Testis (tissue), 3 donors: ENCODE measurements around the gene TRIM27. TPM values are rescaled to one million over a fixed set of nuclear protein-coding genes. Genes with fewer than 3 reads are reported as not detected.

Experiments
- DNase-seq: peaks from one replicate; pipeline ENCODE4 v3.0.0-alpha.2; 2019
- H3K27ac ChIP-seq, 2 donors: fragments of 200-600 bp; sonication (generic); one replicate each; pipeline ENCODE4 v1.5.1; 2019
- H3K27me3 ChIP-seq: fragments of 200-600 bp; sonication (generic); one replicate; pipeline ENCODE4 v1.5.1; 2019
- H3K36me3 ChIP-seq: fragments of 200-600 bp; sonication (generic); one replicate; pipeline ENCODE4 v1.5.1; 2017; ENCODE audit warnings: low read depth; ENCODE audit errors: missing control alignments
- H3K4me1 ChIP-seq: fragments of 200-600 bp; sonication (generic); one replicate; pipeline ENCODE4 v1.5.1; 2019
- H3K4me3 ChIP-seq, 2 donors: fragments of 200-600 bp; sonication (generic); one replicate each; pipeline ENCODE4 v1.5.1; 2017 to 2019
- H3K9me3 ChIP-seq: fragments of 200-600 bp; sonication (generic); one replicate; pipeline ENCODE4 v1.5.1; 2017
- CTCF ChIP-seq, 3 experiments: fragments of 450-650 bp in 2 of 3; fragments of 200-600 bp in 1 of 3; sonication (generic) in 1 of 3; IDR thresholded peaks; one replicate each; pipeline ENCODE4 v1.5.1; 2016 to 2019; ENCODE audit warnings: antibody characterized with exemption in 3 of 3, mild to moderate bottlenecking in 2 of 3, moderate library complexity in 1 of 3
- POLR2A ChIP-seq: fragments of 450-650 bp; IDR thresholded peaks from one replicate; pipeline ENCODE4 v1.6.1; 2017; ENCODE audit warnings: antibody characterized with exemption, mild to moderate bottlenecking, moderate library complexity
- WGBS, 2 donors: methylation state at CpG; one replicate each; pipeline ENCODE4 v1.1.5; 2018; 5-methylcytosine and 5-hydroxymethylcytosine counted together
- intact Hi-C: fragments of 100-400 bp; cut with DNase I; formaldehyde crosslinking; loops from one replicate; pipeline ENCODE4 v1.15.1; 2023; ENCODE audit warnings: low total_unique reads
- polyA plus RNA-seq: library from polyadenylated mRNA; stranded (reverse); fragments of 350-450 nt; fragmentation: Illumina TruSeq; extraction: RNeasy Lipid Tissue Mini Kit (QIAGEN cat#74804); gene quantifications from one replicate; pipeline ENCODE4 v1.2.3, GENCODE V29; 2014; ENCODE audit warnings: low read depth, low replicate concordance; ENCODE audit not compliant: insufficient read depth
- total RNA-seq, 2 donors: library from RNA; depleted of rRNA; stranded (reverse); fragments of >200 nt; gene quantifications; one replicate each; pipeline ENCODE4 v1.2.3, GENCODE V29; 2016

TRIM27 gene
- total and polyA plus RNA-seq, 3 donors from 2014 or later, result 29.8 to 81.2 (median 61.4) TPM

GRCh38 chr6:28863604-28864325 lies 60.0 kb downstream of the TRIM27 start:
- Histone ChIP-seq H3K4me1 (peaks cover 3% of the 10 kb centered on the region), H3K36me3 (no peaks in the 10 kb centered on the region), H3K27ac (peak overlapping the region; percentile 71 to 79), H3K9me3 (no peaks in the 10 kb centered on the region), H3K27me3 (no peaks in the 10 kb centered on the region), H3K4me3 (peak overlapping the region; percentile 73 to 83)
- peak; percentile 83 for DNase-seq
- 0 to 1% methylated on average over 19 to 47 of the region's 47 CpGs for WGBS, 2 donors
- no peak for TF ChIP-seq CTCF (IDR thresholded peaks at IDR 0.05)
- TF ChIP-seq POLR2A, result no peak
- intact Hi-C loops, result no loop called here

GRCh38 chr6:28862077-28862476 lies 61.7 kb downstream of the TRIM27 start:
- Histone ChIP-seq H3K4me3 (peak overlapping the region in 1 of 2 donors; percentile 21), H3K27me3 (no peaks in the 10 kb centered on the region), H3K4me1 (peaks cover 1% of the 10 kb centered on the region), H3K36me3 (no peaks in the 10 kb centered on the region), H3K9me3 (no peaks in the 10 kb centered on the region), H3K27ac (no peak overlapping the region)
- DNase-seq, result no peak
- intact Hi-C loops, result no loop called here
- 50 to 64% methylated on average over 10 of the region's 10 CpGs for WGBS, 2 donors
- no peak for TF ChIP-seq CTCF (IDR thresholded peaks at IDR 0.05)
- no peak for TF ChIP-seq POLR2A

GRCh38 chr6:28861339-28861738 lies 62.4 kb downstream of the TRIM27 start:
- no peak for TF ChIP-seq CTCF (IDR thresholded peaks at IDR 0.05)
- no peak for TF ChIP-seq POLR2A
- intact Hi-C loops, result no loop called here
- WGBS, 2 donors, result 45 to 82% methylated on average over 2 to 22 of the region's 22 CpGs
- H3K4me3 ChIP-seq, result peak overlapping the region in 1 of 2 donors; percentile 21
- no peak overlapping the region for H3K27ac ChIP-seq
- DNase-seq, result no peak
- no peaks in the 10 kb centered on the region for H3K9me3 ChIP-seq
- H3K4me1 ChIP-seq, result no peaks in the 10 kb centered on the region
- H3K27me3 ChIP-seq, result no peaks in the 10 kb centered on the region
- H3K36me3 ChIP-seq, result no peaks in the 10 kb centered on the region

GRCh38 chr6:28860581-28860980 lies 63.2 kb downstream of the TRIM27 start:
- DNase-seq, result no peak
- intact Hi-C loops, result no loop called here
- no peaks in the 10 kb centered on the region for H3K9me3 ChIP-seq
- no peak overlapping the region for H3K27ac ChIP-seq
- WGBS, 2 donors, result 29 to 36% methylated on average over 6 of the region's 6 CpGs
- H3K4me3 ChIP-seq, result no peak overlapping the region
- no peaks in the 10 kb centered on the region for H3K36me3 ChIP-seq
- H3K4me1 ChIP-seq, result no peaks in the 10 kb centered on the region
- TF ChIP-seq CTCF (IDR thresholded peaks at IDR 0.05), result no peak
- TF ChIP-seq POLR2A, result no peak
- H3K27me3 ChIP-seq, result no peaks in the 10 kb centered on the region

- no peak for DNase-seq
- WGBS, 2 donors, result 80 to 88% methylated on average over 3 of the region's 3 CpGs
These were observed 64.8 kb downstream of the TRIM27 start for GRCh38 chr6:28858963-28859362.

More at GRCh38 chr6:28858963-28859362, 64.8 kb downstream of the TRIM27 start:
- intact Hi-C loops, result no loop called here
- no peak overlapping the region for H3K4me3 ChIP-seq
- no peaks in the 10 kb centered on the region for H3K27me3 ChIP-seq
- H3K4me1 ChIP-seq, result no peaks in the 10 kb centered on the region
- no peaks in the 10 kb centered on the region for H3K36me3 ChIP-seq
- no peak overlapping the region for H3K27ac ChIP-seq
- no peaks in the 10 kb centered on the region for H3K9me3 ChIP-seq
- TF ChIP-seq CTCF (IDR thresholded peaks at IDR 0.05), result no peak
- TF ChIP-seq POLR2A, result no peak
